HUDEP-2 (cell line): ENCODE measurements around the gene ITGAE.
"Not testable (repeated sequence)": the region's sequence is repeated elsewhere in the genome, so short reads cannot be mapped to it uniquely, and the experiment has no call there.

Experiments
- DNase-seq, 76 experiments: peaks; one replicate each; lab custom pipeline; 2025; ENCODE audit not compliant: unreplicated experiment in 76 of 76; lab: John Stamatoyannopoulos, UW

ITGAE gene

DNA sequence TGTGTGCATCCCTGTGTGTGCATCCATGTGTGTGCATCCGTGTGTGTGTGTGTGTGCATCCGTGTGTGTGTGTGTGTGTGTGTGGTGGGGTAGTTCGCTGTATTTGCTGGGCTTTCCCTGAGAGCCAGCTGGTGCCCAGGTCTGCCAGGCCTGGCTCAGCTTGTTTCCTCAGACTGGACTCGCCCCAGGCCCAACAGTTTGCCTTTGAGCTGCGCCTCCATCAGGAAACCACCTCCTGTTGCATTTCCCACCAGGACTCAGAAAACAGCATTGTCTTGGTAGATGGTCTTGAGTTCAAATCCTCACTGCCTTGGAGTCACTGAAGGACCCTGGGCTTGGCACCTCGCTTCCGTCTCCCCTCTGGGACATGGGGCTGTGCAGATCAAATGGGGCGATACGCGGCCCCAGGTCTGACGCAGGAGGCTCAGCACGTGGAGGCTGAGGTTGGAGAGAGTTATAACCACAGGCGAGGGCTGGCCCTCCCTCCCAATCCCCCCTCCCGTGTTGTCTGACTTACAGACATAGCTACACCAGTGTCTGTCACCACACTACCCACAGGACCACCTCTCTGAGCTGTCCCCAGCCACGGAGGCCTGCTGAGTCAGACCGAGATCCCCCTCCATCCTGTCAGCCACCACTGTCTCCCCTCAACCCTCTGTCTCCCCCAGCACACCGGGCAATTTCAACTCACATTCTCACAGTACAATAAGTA is 4.7 kb downstream of the ITGAE start:
- no peak for DNase-seq

DNA sequence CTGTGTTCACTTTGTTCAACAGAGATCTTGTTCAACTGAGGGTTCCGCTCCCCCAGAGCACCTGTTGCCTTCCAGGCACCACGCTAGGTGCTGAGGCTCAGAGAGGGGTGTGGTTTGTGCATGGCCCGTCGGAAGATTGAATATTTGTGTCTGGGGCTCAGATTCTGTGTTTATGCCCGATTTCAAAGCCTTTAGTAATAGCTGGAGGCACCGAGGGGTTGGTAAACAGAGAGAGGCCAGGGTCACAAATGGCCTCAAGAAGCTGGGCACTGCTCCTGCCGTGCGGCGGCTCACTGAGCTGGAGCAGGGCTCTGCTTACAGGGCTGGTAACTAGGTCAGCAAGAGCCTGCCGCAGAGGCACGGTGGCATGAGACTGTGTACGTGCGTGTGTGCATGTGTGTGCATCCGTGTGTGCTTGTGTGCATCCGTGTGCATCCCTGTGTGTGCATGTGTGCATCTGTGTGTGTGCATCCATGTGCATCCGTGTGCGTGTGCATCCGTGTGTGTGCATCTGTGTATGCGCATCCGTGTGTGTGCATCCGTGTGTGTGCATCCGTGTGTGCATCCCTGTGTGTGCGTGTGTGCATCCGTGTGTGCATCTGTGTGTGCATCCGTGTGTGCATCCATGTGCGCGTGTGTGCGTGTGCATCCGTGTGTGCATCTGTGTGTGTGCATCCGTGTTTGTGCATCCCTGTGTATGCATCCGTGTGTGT is 5.4 kb downstream of the ITGAE start:
- DNase-seq: no peak

DNA sequence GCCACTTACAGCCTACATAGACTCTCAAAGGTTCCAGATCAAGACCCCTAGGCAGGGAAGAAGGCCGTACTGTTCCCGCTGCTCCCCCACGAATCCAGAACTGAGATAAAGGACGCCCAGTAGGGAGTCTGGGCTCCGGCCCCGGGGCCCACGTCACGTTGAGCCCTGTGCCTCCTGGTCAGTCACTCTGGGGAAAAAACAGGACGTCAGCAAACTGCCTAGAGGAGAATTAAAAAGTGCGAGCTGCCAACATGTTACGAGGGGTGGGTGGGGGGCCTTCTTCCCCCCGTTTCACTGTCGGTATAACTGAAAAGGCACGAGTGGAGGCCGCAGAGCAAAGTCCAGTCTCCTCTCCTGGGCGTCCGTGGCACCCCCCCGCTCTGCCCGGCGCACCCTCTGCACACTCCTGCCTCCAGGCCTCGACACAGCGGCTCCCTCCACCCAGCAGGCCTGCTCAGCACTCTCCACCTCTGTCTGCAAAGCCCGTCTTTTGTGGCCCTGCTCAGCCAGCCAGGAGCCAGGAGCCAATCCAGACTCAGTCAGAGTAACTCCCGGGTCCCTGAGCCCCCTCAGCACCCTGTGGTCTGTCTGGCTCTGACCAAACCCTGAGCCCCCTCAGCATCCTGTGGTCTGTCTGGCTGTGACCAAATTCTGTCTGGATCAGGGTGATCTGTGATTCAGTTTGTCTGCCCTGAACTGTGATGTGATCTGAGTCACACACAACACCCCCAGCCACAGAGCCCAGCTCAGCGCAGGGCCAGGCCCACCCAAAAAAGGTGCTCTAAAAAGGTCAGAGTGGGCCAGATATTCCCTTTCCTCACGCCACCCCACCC is 6.2 kb downstream of the ITGAE start:
- no peak for DNase-seq

DNA sequence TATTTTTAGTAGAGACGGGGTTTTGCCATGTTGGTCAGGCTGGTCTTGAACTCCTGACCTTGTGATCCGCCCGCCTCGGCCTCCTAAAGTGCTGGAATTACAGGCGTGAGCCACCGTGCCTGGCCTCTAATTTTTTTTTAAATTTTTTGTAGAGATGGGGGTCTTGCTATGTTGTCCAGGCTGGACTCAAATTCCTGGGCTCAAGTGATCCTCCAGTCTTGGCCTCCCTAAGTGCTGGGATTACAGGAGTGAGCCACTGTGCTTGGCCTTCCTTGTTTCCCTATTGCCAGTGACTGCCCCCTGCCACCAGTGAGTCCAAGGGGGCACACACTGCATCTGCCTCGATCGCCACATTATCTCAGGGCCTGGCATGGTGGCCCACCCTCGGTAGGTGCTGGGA is 6.8 kb downstream of the ITGAE start:
- DNase-seq: not testable (repeated sequence)

DNA sequence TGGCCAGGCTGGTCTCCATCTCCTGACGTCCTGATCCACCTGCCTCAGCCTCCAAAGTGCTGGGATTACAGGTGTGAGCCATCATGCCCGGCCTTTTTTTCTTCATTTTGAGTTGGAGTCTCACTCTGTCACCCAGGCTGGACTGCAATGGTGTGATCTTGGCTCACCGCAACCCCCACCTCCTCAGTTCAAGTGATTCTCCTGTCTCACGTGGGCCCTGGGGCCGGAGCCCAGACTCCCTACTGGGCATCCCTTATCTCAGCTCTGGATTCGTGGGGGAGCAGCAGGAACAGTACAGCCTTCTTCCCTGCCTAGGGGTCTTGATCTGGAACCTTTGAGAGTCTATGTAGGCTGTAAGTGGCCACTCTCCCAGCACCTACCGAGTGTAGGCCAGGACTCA is 7.7 kb downstream of the ITGAE start:
- DNase-seq: not testable (repeated sequence)

DNA sequence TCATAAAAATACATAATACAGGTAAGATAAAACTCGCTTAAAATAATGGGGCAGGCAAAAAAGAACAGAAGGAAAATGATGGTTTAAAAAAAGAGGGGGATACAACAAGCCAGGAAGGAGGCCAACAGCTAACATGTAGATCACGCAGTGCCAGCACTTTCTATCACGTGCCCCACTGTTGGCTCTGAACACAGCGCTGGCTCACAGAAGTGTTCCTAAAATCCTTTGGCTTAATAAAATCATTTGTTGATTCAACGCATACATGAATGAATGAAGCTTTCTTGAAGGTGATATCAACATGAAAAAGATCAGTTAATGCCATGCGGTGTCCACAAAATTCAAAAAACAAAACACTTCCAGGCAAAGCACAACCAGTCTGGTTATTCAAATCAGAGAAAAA is 8.5 kb downstream of the ITGAE start:
- DNase-seq: no peak

DNA sequence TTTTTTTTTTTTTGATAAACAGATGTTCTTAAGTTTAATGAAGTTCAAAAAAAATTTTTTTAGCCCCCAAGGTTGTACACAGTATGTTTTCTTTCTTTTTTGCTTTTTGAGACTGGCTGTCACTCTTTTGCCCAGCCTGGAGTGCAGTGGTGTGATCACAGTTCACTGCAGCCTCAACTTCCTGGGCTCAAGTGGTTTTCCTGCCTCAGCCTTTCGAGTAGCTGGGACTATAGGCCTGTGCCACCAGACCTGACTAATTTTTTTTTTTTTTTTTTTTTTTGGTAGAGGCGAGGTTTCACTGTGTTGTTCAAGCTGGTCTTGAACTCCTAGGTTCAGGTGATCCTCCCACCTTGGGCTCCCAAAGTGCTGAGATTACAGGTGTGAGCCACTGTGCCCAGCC is 12.8 kb downstream of the ITGAE start:
- DNase-seq: no peak

DNA sequence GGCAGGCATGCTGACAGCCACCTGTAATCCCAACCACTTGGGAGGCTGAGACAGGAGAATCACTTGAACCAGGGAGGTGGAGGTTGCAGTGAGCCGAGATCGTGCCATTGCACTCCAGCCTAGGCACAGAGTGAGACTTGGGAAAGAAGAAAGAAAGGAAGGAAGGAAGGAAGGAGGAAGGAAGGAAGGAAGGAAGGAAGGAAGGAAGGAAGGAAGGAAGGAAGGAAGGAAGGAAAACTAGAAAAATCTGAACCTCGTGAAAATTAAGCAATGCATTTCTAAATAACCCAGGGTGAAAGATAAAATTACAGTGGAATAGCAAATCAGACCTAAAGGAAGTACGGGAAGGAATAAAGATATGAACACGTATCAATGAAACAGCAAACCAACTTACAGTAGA is 15.7 kb downstream of the ITGAE start:
- not testable (repeated sequence) for DNase-seq

DNA sequence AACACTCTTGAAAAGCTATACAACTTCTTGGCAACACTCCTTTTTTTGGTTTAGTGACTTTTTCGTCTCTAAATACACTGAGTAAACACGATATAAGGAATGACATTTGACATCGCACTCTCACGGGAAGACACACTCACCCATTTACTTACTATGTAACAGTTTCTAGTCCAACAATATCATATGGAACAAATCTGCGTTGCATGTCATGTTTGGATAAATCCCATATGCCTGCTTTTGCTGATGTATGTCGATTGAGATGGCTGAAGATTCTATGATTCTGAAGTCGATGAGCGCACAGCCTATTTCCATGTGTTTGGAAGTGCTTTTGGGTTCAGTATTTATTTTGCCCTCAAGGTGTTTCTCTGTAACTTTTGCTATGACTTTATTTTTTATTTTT is 18.2 kb downstream of the ITGAE start:
- DNase-seq: no peak

DNA sequence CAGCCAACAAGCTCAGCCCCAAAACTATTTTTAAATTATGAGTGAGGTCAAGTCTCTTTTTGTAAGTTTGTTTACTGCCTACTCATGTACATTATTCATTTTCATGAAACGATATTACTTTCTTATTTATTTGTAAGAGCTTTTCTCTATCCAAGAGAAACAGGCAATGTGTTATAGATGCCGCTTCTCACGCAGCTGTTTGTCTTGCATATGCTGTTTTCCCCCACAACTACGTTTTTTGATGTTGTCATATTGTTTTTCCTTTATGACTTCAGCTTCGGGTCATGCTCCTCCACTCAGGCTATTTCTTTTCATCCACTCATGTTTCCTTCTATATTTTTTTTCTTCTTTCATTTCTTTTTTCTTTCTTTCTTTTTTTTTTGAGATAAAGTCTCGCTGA is 20.0 kb downstream of the ITGAE start:
- no peak for DNase-seq

DNA sequence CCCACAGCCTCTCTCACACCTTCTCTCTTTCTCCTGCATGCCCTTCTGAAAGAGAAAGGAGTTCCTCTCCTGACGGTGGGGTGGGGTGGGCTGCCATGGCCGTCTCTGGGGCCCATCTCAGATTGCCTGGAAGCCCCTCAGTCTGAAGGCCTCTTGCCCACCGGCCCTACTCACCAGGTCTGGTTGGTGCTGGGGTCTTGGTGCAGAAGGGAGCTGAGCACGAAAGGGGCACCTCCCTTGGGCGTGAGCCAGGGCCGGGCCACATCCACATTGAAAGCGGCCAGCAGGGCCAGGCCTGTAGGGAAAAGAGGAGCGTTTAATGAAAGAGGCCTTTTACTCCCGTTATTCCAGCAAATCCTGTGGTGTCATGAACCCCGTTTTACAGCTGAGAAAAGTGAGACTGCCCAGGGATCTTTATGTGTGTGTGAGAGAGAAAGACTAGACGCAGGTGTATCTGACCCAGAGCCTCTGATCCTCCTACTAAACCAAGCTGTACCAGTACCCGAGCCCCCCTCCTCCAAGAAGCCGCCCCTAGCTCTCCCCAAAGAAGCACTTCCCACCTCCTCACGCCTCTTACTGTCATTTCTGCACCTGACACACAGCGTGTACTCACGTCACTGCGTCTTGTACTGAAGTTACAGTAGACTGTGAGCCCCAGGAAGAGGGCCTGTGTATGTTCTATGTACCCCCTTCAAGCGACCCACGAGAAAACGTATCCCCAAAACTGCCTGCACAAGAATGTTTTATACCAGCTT is 23.4 kb downstream of the ITGAE start:
- no peak for DNase-seq

DNA sequence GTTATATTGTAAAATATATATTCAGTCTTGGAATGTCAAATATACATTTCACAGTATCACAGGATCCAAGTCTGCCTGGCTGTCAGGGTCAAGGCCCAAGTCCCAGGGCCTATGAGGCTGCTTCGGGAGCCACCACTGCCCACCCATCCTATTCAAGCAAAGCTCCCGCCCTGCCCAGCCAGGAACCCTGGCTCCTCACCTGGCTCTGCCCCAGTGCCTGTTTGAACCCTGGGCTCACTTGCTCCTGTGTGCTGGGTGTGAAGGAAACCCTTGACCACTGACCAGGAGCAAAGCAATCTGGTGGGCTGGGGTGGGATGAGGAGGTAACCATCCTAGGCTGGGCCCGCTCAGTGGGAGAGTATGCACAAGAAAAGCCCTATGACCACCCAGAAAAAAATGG is 27.0 kb downstream of the ITGAE start:
- DNase-seq: no peak

DNA sequence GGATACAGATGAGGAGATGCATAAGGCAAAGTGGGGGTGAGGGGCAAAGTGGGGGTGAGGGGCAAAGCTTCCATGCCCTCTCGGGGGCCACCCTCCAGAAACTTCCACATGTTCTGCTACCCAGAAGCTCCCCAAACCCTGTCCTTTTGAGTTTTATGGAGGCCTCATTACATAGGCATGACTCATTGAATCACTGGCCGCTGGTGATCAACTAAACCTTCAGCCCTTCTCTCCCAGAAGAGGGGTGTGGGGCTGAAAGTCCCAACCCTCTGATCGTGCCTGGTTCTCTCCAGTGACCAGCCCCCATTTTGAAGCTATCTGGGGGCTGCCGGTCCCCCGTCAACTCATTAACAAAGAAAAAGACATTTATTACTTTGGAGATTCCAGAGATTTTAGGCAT is 27.5 kb downstream of the ITGAE start:
- DNase-seq: no peak

DNA sequence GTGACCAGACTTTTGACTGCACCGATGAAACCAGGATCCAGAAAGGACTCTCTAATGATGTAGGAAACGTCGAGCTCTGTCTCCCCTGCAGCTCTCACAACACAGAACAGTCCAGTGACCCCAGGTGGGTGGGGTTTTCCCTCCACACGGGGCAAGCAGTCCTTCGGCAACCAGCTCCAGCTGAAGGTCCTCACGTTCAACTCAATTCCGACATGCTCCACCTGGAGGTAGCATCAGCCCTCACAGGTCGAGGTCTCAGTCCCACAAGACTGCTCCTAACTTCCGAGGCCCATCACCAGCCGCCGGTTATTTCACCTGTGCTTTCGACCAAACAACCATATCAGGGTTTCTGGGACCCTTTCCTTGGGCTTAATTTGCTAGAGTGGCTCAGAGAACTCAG is 28.2 kb downstream of the ITGAE start:
- no peak for DNase-seq

DNA sequence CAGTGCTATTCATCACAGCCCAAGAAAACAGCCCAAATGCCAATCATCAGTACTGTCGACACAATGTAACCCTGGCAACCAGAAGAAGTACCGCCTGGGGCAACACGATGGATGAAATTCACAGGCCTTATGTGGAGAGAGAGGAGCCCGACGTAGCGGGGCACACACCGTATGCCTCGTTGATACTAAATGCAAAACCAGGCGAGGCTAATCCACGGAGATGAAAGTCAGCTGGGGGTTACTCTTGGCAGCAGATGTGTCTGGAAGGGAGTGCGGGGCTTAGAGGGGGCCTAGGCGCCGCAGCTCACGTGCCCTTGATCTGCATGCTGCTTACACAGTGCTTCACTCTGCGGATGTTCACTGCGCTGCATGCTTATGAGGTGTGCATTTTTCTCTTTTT is 29.8 kb downstream of the ITGAE start:
- no peak for DNase-seq

DNA sequence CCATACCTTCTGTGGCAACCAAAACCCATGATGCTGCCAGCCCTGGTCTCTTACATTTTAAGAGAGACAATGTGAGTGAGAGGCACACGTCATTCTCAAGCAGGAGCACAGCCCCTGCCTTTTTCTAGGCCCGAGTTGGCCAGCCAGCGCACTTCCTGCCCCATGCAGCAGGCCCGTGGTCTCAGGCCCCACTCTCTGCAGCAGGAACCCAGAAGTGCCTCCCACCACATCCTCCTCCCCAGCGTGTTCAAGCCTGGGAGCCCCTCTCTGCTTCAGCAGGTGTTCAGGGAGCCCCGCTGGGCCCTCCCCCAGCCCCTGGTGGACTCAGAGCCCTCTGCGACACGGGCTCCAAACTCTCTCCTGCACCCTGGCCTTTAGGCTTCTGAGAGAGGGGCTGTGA is 30.5 kb downstream of the ITGAE start:
- no peak for DNase-seq

DNA sequence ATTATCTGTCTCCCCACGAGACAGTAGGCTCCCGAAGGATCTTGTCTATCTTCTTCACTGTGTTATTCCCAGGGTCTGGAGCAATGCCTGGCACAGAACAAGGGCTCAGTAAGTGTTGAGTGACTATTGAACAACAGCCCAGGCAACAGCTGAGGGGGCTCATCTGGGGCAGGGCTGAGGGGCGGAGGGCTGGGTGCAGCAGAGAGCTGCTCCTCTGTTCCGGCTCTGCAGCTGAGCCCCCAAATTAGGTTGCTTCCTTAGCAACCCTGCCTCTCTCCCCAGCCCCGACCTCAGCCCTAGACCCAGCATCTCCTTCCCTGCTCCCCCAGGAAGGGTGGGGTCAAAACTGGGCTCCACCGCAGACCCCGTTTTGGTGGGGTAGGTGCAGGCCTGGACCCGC is 32.2 kb downstream of the ITGAE start:
- DNase-seq: no peak

DNA sequence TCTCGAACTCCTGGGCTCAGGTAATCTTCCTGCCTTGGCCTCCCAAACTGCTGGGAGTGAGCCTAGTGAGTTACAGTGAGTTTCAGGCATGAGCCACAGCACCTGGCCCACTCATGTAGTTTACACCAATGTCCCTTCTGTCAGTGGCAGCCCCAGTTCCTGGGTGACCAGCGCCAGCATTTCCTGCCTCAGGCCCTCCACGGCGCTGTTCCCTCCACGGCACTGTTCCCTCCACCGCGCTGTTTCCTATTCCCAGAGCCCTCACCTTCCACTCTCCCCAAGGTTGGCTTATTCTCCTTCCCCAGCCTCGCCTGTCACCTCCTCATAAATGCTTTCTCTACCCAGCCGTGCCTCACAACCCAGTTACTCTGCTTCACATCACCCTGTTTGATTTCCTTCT is 32.6 kb downstream of the ITGAE start:
- no peak for DNase-seq

DNA sequence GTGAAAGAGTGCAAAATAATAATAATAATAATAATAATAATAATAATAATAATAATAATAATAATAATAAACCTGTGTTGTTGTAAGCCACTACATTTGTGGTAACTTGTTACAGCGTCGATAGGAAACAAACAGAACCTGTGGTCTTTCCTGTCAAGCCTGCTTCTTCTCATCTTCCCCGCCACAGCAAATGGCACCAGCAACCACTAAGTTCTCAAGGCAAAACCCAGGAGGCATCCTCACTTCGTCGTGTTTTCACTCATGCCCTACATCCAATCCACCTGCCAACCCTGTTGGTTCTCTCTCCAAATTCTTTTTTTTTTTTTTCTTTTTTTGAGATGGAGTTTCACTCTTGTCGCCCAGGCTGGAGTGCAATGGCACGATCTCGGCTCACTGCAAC is 34.2 kb downstream of the ITGAE start:
- no peak for DNase-seq

DNA sequence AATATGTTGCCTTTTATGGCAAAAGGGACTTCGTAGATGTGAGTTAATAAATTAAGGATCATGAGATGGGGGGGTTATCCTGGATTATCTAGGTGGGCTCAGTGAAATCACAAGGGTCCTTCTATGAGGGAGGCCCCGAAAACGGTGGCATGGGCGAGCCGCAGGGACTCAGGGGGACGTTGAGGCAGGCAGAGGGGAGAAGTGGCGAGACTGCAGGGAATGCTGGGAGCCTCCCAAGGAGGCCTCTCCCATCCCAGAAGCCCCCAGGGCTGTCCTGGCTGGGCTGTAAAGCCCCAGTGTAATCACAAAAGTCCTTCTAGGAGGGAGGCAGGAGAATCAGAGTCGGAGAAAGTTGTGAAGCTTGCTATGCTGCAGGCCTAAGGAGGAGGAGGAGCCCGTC is 35.0 kb downstream of the ITGAE start:
- DNase-seq: no peak

DNA sequence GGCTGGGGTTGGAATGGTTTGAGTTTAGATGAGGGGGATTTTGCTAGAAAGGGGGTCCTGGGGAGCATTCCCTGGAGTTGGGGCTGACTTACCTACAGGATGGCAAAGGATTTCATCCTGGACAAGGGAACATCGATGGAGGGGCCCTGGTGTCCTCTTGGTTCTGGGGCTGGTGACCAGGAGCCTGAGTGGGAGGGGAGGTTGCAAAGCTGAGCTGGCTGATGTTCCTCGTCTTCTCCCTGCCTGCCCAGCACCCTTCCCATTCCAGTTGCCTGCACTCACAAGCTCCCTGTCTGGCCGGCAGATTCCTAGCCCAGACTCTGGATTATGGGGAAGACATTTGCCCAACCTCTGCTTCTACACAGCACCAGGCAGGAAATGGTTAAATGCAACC is 37.2 kb downstream of the ITGAE start:
- DNase-seq: no peak
